ENCODE data around the gene CLGN.

CLGN gene

DNA sequence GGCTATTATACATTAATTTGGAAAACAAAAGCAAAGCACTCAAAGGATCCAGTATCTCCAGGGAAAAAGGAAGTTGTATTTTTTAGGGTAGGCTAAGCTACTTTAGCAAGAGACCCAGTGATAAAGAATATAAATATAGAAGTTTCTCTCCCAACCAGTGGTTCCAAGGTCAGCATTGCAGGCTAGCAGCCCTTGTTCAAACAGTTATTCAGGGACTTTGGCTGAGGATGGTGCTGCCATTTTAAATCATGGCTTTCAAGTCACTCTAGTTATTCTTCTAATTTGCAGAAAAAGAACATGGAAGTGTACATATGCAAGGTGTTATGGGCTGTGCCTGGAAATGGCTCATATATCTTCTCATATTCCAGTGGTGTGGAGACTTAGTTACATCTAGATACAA is 44.7 kb downstream of the CLGN start:
- no peak overlapping the region for H3K4me3 ChIP-seq (ENCODE audit: low read length)
- no peak for DNase-seq (ENCODE audit: low read depth)
- TF ChIP-seq, protein P1, sequence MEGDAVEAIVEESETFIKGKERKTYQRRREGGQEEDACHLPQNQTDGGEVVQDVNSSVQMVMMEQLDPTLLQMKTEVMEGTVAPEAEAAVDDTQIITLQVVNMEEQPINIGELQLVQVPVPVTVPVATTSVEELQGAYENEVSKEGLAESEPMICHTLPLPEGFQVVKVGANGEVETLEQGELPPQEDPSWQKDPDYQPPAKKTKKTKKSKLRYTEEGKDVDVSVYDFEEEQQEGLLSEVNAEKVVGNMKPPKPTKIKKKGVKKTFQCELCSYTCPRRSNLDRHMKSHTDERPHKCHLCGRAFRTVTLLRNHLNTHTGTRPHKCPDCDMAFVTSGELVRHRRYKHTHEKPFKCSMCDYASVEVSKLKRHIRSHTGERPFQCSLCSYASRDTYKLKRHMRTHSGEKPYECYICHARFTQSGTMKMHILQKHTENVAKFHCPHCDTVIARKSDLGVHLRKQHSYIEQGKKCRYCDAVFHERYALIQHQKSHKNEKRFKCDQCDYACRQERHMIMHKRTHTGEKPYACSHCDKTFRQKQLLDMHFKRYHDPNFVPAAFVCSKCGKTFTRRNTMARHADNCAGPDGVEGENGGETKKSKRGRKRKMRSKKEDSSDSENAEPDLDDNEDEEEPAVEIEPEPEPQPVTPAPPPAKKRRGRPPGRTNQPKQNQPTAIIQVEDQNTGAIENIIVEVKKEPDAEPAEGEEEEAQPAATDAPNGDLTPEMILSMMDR (conservative IDR thresholded peaks at IDR 0.05; ENCODE audit: low read length), result no peak

DNA sequence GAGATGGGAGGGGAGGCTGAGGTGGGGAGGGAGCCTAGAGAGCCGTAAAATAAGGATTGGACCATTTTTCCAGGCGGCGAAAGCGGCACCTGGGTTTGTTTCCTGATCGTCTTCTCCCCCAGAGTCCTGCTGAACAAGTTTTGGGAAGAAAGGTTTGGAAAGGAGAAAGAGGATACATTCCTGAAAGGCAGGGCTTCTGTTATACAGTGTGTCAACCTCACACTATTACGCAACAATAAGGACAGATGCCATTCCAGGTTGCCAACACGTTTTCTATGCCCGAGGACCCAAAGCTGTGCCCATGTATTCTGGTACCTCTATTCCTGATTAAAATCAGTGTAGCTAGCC is 53.3 kb downstream of the CLGN start:
- peak; percentile 17 for DNase-seq (ENCODE audit: low read depth)
- peak overlapping the region; percentile 82 for H3K4me3 ChIP-seq (ENCODE audit: low read length)
- TF ChIP-seq, protein P1 (conservative IDR thresholded peaks at IDR 0.05; ENCODE audit: low read length), result no peak

DNA sequence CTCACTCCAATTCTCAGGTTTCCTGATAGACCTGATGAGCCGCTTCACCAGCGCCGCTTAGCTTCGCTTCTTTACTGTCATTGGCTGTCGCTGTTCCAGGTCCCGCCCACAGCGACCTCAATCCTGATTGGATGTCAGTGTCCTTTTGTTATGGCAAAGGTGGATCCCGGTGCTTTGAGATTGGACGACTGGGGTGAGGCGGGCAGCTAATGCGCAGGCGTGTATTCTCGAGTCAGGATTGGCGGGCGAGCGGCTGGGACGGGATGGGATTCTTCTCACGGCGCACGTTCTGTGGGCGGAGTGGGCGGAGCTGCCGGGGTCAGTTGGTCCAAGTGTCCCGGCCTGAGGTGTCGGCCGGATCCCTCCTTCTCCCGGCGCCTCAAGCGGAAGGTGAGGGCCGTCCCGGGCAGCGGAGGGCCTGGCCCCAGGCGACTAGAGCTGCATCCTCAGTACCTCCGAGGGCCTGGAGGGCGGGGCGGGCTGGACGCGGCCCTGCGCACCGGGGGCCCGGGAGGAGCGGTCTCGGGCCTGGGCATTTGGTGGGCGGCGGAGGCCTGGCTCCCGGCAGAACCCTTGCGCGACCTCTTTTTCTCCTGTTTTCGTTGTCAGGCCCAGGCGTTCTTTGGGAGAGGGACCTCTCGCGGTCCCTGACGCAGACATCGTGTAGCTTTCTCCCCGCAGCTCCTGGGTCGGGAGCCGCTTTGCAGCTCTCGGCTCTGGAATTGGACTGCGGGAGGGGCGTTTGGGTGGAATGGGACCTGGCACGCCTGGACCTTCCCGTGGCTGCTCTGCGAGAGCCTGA is 53.9 kb downstream of the CLGN start, which contains the start of gene SCOC:
SCOC (plus strand) TSS at position 319 of the 802 bp plus-strand sequence. CDS start 5,525 bp downstream, outside the sequence.
- peak within 1 kb of the TSS; percentile 82 for H3K4me3 ChIP-seq (ENCODE audit: low read length)
- TF ChIP-seq, protein P1 (conservative IDR thresholded peaks at IDR 0.05; ENCODE audit: low read length), result no peak
- peak; percentile 99 for DNase-seq (ENCODE audit: low read depth)

DNA sequence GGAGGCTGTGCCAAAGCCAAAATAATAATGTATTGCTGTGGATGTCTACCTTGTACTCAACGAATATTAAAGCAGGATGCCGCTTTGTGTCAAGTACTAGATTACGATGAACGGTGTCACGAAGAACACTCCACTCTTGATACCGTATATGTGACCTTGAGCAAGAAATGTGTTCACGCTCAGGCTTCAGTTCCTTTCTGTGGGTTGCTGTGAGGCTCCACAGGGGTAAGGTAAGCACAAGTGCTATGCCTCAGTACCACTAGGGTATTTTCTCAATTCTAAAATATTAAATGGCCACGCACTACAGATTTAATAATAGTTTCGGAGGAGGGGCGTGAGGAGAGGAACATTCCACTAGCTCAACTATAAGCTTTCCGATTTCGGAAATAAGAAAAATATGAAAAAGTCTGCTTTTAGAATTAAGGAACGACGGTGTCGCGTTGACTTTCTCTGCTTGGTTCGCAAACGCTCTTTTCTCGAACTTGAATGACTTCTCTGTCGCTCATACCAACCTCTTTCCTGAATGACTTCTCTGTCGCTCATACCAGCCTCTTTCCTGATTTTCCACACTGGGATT is 54.6 kb downstream of the CLGN start:
- TF ChIP-seq, protein P1 (conservative IDR thresholded peaks at IDR 0.05; ENCODE audit: low read length), result no peak; the same call in 1 of the 2 replicates
- H3K4me3 ChIP-seq (ENCODE audit: low read length), result peak overlapping the region; percentile 82
- DNase-seq (ENCODE audit: low read depth), result peak; percentile 12

DNA sequence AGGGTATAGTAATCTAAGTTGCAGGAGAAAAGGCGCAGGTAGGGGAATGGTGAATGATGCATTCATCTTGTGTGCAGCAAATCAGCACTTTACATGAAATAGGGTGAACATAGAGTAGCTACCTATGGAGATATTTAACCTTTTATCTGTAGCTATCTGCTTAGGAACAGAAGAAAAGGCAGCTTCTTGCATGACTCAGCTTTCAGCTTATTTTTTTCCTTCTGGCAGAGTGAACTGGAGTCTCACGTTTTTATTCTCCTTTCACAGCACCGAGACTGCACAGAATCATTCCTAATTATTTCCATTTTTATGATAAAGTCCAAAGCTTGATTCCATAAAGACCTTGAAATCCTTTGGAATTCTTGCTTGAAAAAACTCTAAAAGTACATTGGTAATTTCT is 58.8 kb downstream of the CLGN start:
- no peak overlapping the region for H3K4me3 ChIP-seq (ENCODE audit: low read length)
- DNase-seq (ENCODE audit: low read depth), result no peak
- TF ChIP-seq, protein P1 (conservative IDR thresholded peaks at IDR 0.05; ENCODE audit: low read length), result no peak

DNA sequence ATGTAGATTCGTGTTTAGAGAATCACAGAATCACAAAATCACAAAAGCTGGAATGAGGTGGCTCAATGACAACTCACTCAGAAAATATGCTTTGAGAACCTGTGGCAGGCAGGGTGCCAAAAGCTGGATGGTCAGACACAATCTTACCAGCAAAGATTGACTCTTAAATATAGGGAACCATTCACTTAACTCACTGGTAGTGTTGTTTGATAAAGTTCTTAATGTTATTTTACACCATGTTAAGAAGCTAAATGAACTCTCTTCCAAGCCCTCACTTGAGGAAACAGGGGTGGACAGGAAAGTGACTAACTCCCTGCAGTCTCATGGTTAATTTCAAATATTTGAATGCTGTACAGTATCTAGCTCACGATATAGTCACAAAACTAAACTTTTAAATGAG is 59.7 kb downstream of the CLGN start:
- peak; percentile 38 for DNase-seq (ENCODE audit: low read depth)
- H3K4me3 ChIP-seq (ENCODE audit: low read length), result no peak overlapping the region
- TF ChIP-seq, protein P1 (conservative IDR thresholded peaks at IDR 0.05; ENCODE audit: low read length), result no peak

DNA sequence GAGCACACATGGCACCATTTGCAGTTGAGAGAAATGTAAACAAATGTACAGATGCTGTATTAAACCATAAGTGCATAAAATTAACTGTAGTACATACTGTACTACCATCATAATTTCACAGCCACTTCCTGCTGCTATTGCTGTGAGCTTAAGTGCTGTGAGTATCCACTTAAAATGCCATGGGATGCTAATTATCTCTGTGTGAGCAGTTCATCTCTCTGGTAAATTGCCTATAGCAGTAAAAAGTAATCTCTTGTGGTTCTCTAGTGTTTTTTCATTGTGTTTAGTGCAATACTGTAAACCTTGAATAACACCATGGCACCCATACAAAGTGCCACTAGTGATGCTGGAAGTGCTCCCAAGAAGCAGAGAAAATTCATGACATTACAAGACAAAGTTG is 63.9 kb downstream of the CLGN start:
- no peak overlapping the region for H3K4me3 ChIP-seq (ENCODE audit: low read length)
- TF ChIP-seq, protein P1 (conservative IDR thresholded peaks at IDR 0.05; ENCODE audit: low read length), result no peak
- DNase-seq (ENCODE audit: low read depth), result no peak
